K562 (cell line): Measurements from ENCODE around the gene SLC7A8. TPM values are rescaled to one million over a fixed set of nuclear protein-coding genes. Genes with fewer than 3 reads are reported as not detected.
A peak's percentile ranks its signal among the peaks of the same experiment; 100 is the strongest.

Source experiments
- AFF4 ChIP-seq: sonication (generic); formaldehyde crosslinking; IDR thresholded peaks from 2 replicates; pipeline ENCODE4 v1.8.0; 2023; ENCODE audit warnings: mild to moderate bottlenecking, missing genetic modification reagents
- BRCA1 ChIP-seq, 2 experiments: fragments of 450-650 bp in 1 of 2; sonication (generic) in 1 of 2; formaldehyde crosslinking in 1 of 2; IDR thresholded peaks; 2 replicates each; pipeline versions ENCODE4 v1.5.0 to v1.6.1; 2017 to 2020; ENCODE audit warnings: mild to moderate bottlenecking in 1 of 2, missing genetic modification reagents in 1 of 2
- NONO ChIP-seq, 2 experiments: fragments of 200-400 bp in 1 of 2; fragments of 450-650 bp in 1 of 2; formaldehyde crosslinking in 1 of 2; IDR thresholded peaks; 2 replicates each; pipeline ENCODE4 v1.6.1; 2017; ENCODE audit warnings: low read depth in 2 of 2, mild to moderate bottlenecking in 2 of 2, moderate library complexity in 2 of 2, low read length in 1 of 2
- SREBF1 ChIP-seq: fragments of 150-350 bp; IDR thresholded peaks from 2 replicates; pipeline ENCODE4 v1.6.1; 2014; ENCODE audit warnings: antibody characterized with exemption, low read depth, low read length, borderline replicate concordance
- ZBTB40 ChIP-seq, 2 experiments: fragments of 450-650 bp in 1 of 2; sonication (generic) in 1 of 2; formaldehyde crosslinking in 1 of 2; IDR thresholded peaks; 2 replicates each; pipeline versions ENCODE4 v1.7.1 to v1.9.0; 2016 to 2022; ENCODE audit warnings: inconsistent platforms in 1 of 2, mild to moderate bottlenecking in 1 of 2, missing genetic modification reagents in 1 of 2
- ZNF512 ChIP-seq: IDR thresholded peaks from 2 replicates; pipeline ENCODE4 v1.6.1; 2016; ENCODE audit warnings: missing genetic modification characterization, missing compliant biosample characterization
- ZNF57 ChIP-seq: fragments of 450-650 bp; formaldehyde crosslinking; IDR thresholded peaks from 2 replicates; pipeline ENCODE4 v1.4.0; 2020; ENCODE audit warnings: mild to moderate bottlenecking, moderate library complexity
- ZNF644 ChIP-seq: fragments of 200-800 bp; sonication (Bioruptor generic); IDR thresholded peaks from 2 replicates; pipeline ENCODE4 v1.6.1; 2016; ENCODE audit warnings: low read depth, missing genetic modification characterization, missing compliant biosample characterization
- ZNF764 ChIP-seq: fragments of 250-450 bp; sonication (Bioruptor Pico); IDR thresholded peaks from 2 replicates; pipeline ENCODE4 v1.4.0; 2020; ENCODE audit warnings: low read depth, mild to moderate bottlenecking, moderate library complexity
- polyA plus RNA-seq, 8 experiments: library from polyadenylated mRNA; depleted of rRNA in 4 of 8; stranded (reverse) in 5 of 8; unstranded in 3 of 8; fragments of >200 nt; fragmentation: Nextera tagmentation in 2 of 8; fragmentation: Illumina TruSeq in 1 of 8; extraction: Ambion mirVana in 2 of 8; extraction: Trizol in 1 of 8; gene quantifications; 2 replicates each; pipeline versions ENCODE4 v1.2.1 to v1.2.3, GENCODE V29; 2011 to 2014; ENCODE audit warnings: inconsistent platforms in 1 of 8, missing spikeins in 1 of 8
- total RNA-seq, 7 experiments: library from RNA; depleted of rRNA in 6 of 7; stranded (reverse); fragments of >200 nt in 6 of 7; fragmentation: Illumina TruSeq in 2 of 7; extraction: Trizol in 2 of 7; gene quantifications; 2 replicates each; pipeline versions ENCODE4 v1.2.1 to v1.2.3, GENCODE V29; 2011 to 2021; ENCODE audit warnings: low replicate concordance in 1 of 7

The SLC7A8 gene
- total and polyA plus RNA-seq, 9 of the 15 experiments (the other 6 are each of a cell fraction or from before 2014, with no cell fraction given) = 2.0 to 33.0 (median 6.0) TPM

GRCh38 chr14:23145794-23146350, 37.6 kb downstream of the SLC7A8 start (continued):
- 0 out of 2 replicates have a peak, but pooled peaks have one; percentile 16 for TF ChIP-seq ZBTB40 (IDR thresholded peaks at IDR 0.05)
- TF ChIP-seq ZBTB40 (CRISPR knock-in tag; IDR thresholded peaks at IDR 0.05) = no peak
- no peak for TF ChIP-seq SREBF1
- TF ChIP-seq BRCA1 (IDR thresholded peaks at IDR 0.05) = no peak
- no peak for TF ChIP-seq BRCA1 (CRISPR knock-in tag; IDR thresholded peaks at IDR 0.05)
- TF ChIP-seq ZNF644 = peak; percentile 39
- TF ChIP-seq ZNF57 (CRISPR knock-in tag) = no peak
- TF ChIP-seq ZNF512 (tag) = no peak
- no peak for TF ChIP-seq NONO (IDR thresholded peaks at IDR 0.05; ENCODE audit: low read depth in 2 of 2, low read length in 1 of 2)
- TF ChIP-seq ZNF764 (CRISPR knock-in tag) = no peak
- TF ChIP-seq AFF4 (CRISPR knock-in tag) = no peak
